Cardiac muscle cell (in vitro differentiated cells and primary cell): ENCODE results near the gene PAX2. TPM values are rescaled to one million over a fixed set of nuclear protein-coding genes. Genes with fewer than 3 reads are reported as not detected.

ENCODE experiments used
- DNase-seq, 2 donors: peaks; one replicate each; pipeline versions ENCODE4 v3.0.0 to v3.0.0-alpha.2; 2010 to 2017; ENCODE audit warnings: low read depth in 1 of 2, low spot score in 1 of 2
- H3K27ac ChIP-seq: fragments of 200-600 bp; sonication (generic); 2 replicates; pipeline ENCODE4 v1.5.1; 2016
- H3K27me3 ChIP-seq: fragments of 200-600 bp; sonication (generic); 2 replicates; pipeline ENCODE4 v1.6.0; 2016; ENCODE audit warnings: control low read depth
- H3K36me3 ChIP-seq: fragments of 200-600 bp; sonication (generic); 2 replicates; pipeline ENCODE4 v1.5.1; 2016; ENCODE audit warnings: control low read depth
- H3K4me1 ChIP-seq: fragments of 200-600 bp; sonication (generic); 2 replicates; pipeline ENCODE4 v1.8.1; 2017; ENCODE audit warnings: low read depth, mild to moderate bottlenecking, mixed run types
- H3K4me3 ChIP-seq: fragments of 200-600 bp; sonication (generic); 2 replicates; pipeline ENCODE4 v1.5.1; 2016; ENCODE audit warnings: mild to moderate bottlenecking
- H3K9me3 ChIP-seq: fragments of 200-600 bp; sonication (generic); 2 replicates; pipeline ENCODE4 v1.5.1; 2017; ENCODE audit warnings: low read depth, mild to moderate bottlenecking, control low read depth
- CTCF ChIP-seq: IDR thresholded peaks from 2 replicates; pipeline ENCODE4 v1.5.1; 2012; ENCODE audit warnings: low read depth, mild to moderate bottlenecking, low read length
- polyA plus RNA-seq: library from polyadenylated mRNA; unstranded; fragments of >200 nt; fragmentation: Nextera tagmentation; extraction: Ambion mirVana; gene quantifications from 2 replicates; pipeline ENCODE4 v1.2.1, GENCODE V29; 2016
- total RNA-seq: library from RNA; depleted of rRNA; stranded (reverse); fragments of >200 nt; gene quantifications from 2 replicates; pipeline ENCODE4 v1.2.3, GENCODE V29; 2016

The PAX2 gene
- total and polyA plus RNA-seq, 2 experiments from 2014 or later: not detected

GRCh38 chr10:100731407-100732240 is 13.8 kb upstream of the PAX2 start:
- H3K9me3 ChIP-seq: no peaks in the 10 kb centered on the region
- H3K27ac ChIP-seq: no peak overlapping the region
- H3K36me3 ChIP-seq: no peaks in the 10 kb centered on the region
- H3K4me1 ChIP-seq: no peaks in the 10 kb centered on the region
- H3K27me3 ChIP-seq: peaks cover 98% of the 10 kb centered on the region
- no peak for TF ChIP-seq CTCF
- H3K4me3 ChIP-seq: no peak overlapping the region
- DNase-seq: no peak

- Histone ChIP-seq H3K27me3 (peaks cover 100% of the 10 kb centered on the region), H3K9me3 (no peaks in the 10 kb centered on the region), H3K4me1 (no peaks in the 10 kb centered on the region)
Observed at GRCh38 chr10:100732241-100732596, 13.2 kb upstream of the PAX2 start.

GRCh38 chr10:100733329-100733728 is 12.1 kb upstream of the PAX2 start:
- Histone ChIP-seq H3K9me3 (no peaks in the 10 kb centered on the region), H3K27me3 (peaks cover 100% of the 10 kb centered on the region), H3K4me3 (no peak overlapping the region), H3K4me1 (no peaks in the 10 kb centered on the region), H3K27ac (no peak overlapping the region), H3K36me3 (no peaks in the 10 kb centered on the region)
- TF ChIP-seq CTCF: no peak
- no peak for DNase-seq

More at GRCh38 chr10:100732241-100732596, 13.2 kb upstream of the PAX2 start:
- TF ChIP-seq CTCF: no peak
- no peak overlapping the region for H3K27ac ChIP-seq
- no peak overlapping the region for H3K4me3 ChIP-seq
- DNase-seq: no peak
- no peaks in the 10 kb centered on the region for H3K36me3 ChIP-seq

- H3K36me3 ChIP-seq: no peaks in the 10 kb centered on the region
- no peaks in the 10 kb centered on the region for H3K9me3 ChIP-seq
- no peak for TF ChIP-seq CTCF
- no peaks in the 10 kb centered on the region for H3K4me1 ChIP-seq
- peaks cover 100% of the 10 kb centered on the region for H3K27me3 ChIP-seq
- H3K4me3 ChIP-seq: no peak overlapping the region
- DNase-seq: no peak
- H3K27ac ChIP-seq: no peak overlapping the region
Observed at GRCh38 chr10:100734295-100735086, 10.9 kb upstream of the PAX2 start.

GRCh38 chr10:100735087-100735336 is 10.4 kb upstream of the PAX2 start:
- Histone ChIP-seq H3K27me3 (peaks cover 100% of the 10 kb centered on the region), H3K36me3 (no peaks in the 10 kb centered on the region), H3K4me3 (no peak overlapping the region), H3K9me3 (no peaks in the 10 kb centered on the region), H3K27ac (no peak overlapping the region), H3K4me1 (no peaks in the 10 kb centered on the region)
- no peak for DNase-seq
- no peak for TF ChIP-seq CTCF
